IMR-90 (cell line): Measurements from ENCODE around the gene ADAMTSL2. TPM values are rescaled to one million over a fixed set of nuclear protein-coding genes. Genes with fewer than 3 reads are reported as not detected.

Source experiments
- ATAC-seq: fragments of 200-7000 bp; cut with Tn5 transposase; 2 replicates; pipeline ENCODE4 v1.9.1; 2020; ENCODE audit warnings: low read depth, mild to moderate bottlenecking, moderate library complexity
- BruUV-seq: library from RNA; stranded (reverse); fragments of 400-500 nt; replicated peaks from 2 replicates; lab custom pipeline; 2021; lab: Mats Ljungman, UMichigan
- CTCF ChIA-PET: fragments of 300-600 bp; formaldehyde crosslinking; extraction: SDS; loops from one replicate; lab custom pipeline; 2021; ENCODE audit warnings: antibody characterized with exemption; lab: Yijun Ruan, JAX
- POLR2A ChIA-PET: fragments of 300-600 bp; sonication (Branson Sonifier 250); formaldehyde crosslinking; loops from one replicate; lab custom pipeline; 2022; ENCODE audit warnings: antibody characterized with exemption; ENCODE audit not compliant: unreplicated experiment; lab: Charles Lee
- DNase-seq: peaks from one replicate; pipeline ENCODE4 v3.0.0; 2013
- H2AFZ ChIP-seq: replicated peaks from 2 replicates; pipeline ENCODE3; 2013; ENCODE audit warnings: low read length, mild to moderate bottlenecking; ENCODE audit not compliant: poor library complexity
- H2AK5ac ChIP-seq: 2 replicates; pipeline ENCODE4 v1.6.1; 2013; ENCODE audit warnings: low read depth, low read length, inconsistent platforms
- H2AK9ac ChIP-seq: replicated peaks from 2 replicates; pipeline ENCODE3; 2013; ENCODE audit warnings: mild to moderate bottlenecking, low read depth, low read length, moderate library complexity; ENCODE audit not compliant: poor library complexity
- H2BK120ac ChIP-seq: 2 replicates; pipeline ENCODE4 v1.6.1; 2013; ENCODE audit warnings: low read depth, low read length, inconsistent platforms
- H2BK15ac ChIP-seq: 3 replicates; pipeline ENCODE4 v1.6.1; 2013; ENCODE audit warnings: low read depth, low read length, inconsistent platforms
- H2BK20ac ChIP-seq: 2 replicates; pipeline ENCODE4 v1.6.1; 2013; ENCODE audit warnings: low read depth, mild to moderate bottlenecking, inconsistent platforms, low read length, moderate library complexity
- H2BK5ac ChIP-seq: 2 replicates; pipeline ENCODE4 v1.6.1; 2013; ENCODE audit warnings: mild to moderate bottlenecking, low read depth, low read length, inconsistent platforms; ENCODE audit not compliant: poor library complexity, severe bottlenecking
- H3K14ac ChIP-seq: replicated peaks from 2 replicates; pipeline ENCODE4 v1.6.1; 2013; ENCODE audit warnings: low read depth, low read length, inconsistent platforms
- H3K18ac ChIP-seq: 2 replicates; pipeline ENCODE4 v1.6.1; 2013; ENCODE audit warnings: low read depth, low read length, control low read depth
- H3K23ac ChIP-seq: 2 replicates; pipeline ENCODE4 v1.6.1; 2013; ENCODE audit warnings: low read depth, low read length, inconsistent platforms
- H3K27ac ChIP-seq: 2 replicates; pipeline ENCODE4 v1.5.1; 2013; ENCODE audit warnings: mild to moderate bottlenecking, control low read depth, low read length; ENCODE audit not compliant: insufficient read depth
- H3K27me3 ChIP-seq: 2 replicates; pipeline ENCODE4 v1.6.1; 2013; ENCODE audit warnings: low read length; ENCODE audit not compliant: control insufficient read depth, insufficient read depth
- H3K36me3 ChIP-seq: 2 replicates; pipeline ENCODE4 v1.6.1; 2013; ENCODE audit warnings: low read length, mixed read lengths; ENCODE audit not compliant: control insufficient read depth, insufficient read depth
- H3K4ac ChIP-seq: 2 replicates; pipeline ENCODE4 v1.6.1; 2013; ENCODE audit warnings: low read depth, low read length, inconsistent platforms
- H3K4me1 ChIP-seq: 2 replicates; pipeline ENCODE4 v1.6.1; 2013; ENCODE audit warnings: low read length, mixed read lengths; ENCODE audit not compliant: control insufficient read depth, insufficient read depth
- H3K4me2 ChIP-seq: 2 replicates; pipeline ENCODE4 v1.6.1; 2013; ENCODE audit warnings: low read depth, mild to moderate bottlenecking, control low read depth, low read length, moderate library complexity
- H3K4me3 ChIP-seq: 2 replicates; pipeline ENCODE4 v1.5.1; 2013; ENCODE audit warnings: low read depth, mild to moderate bottlenecking, control low read depth, low read length, moderate library complexity; ENCODE audit not compliant: insufficient read depth
- H3K56ac ChIP-seq: 2 replicates; pipeline ENCODE4 v1.6.1; 2013; ENCODE audit warnings: low read length, inconsistent platforms; ENCODE audit not compliant: insufficient read depth; ENCODE audit errors: extremely low read depth
- H3K79me1 ChIP-seq, 2 experiments: 2 replicates each; pipeline ENCODE4 v1.6.1; 2013; ENCODE audit warnings: low read length in 2 of 2, inconsistent platforms in 1 of 2, low read depth in 1 of 2
- H3K9ac ChIP-seq: 2 replicates; pipeline ENCODE4 v1.6.1; 2013; ENCODE audit warnings: low read depth, low read length, control low read depth
- H3K9me1 ChIP-seq: 2 replicates; pipeline ENCODE4 v1.6.1; 2013; ENCODE audit warnings: low read length, inconsistent platforms; ENCODE audit not compliant: insufficient read depth
- H3K9me3 ChIP-seq: 2 replicates; pipeline ENCODE4 v1.6.1; 2013; ENCODE audit warnings: low read length; ENCODE audit not compliant: control insufficient read depth, insufficient read depth
- H4K20me1 ChIP-seq: 2 replicates; pipeline ENCODE4 v1.6.1; 2013; ENCODE audit warnings: low read length, inconsistent platforms; ENCODE audit not compliant: insufficient read depth
- H4K5ac ChIP-seq: 2 replicates; pipeline ENCODE4 v1.6.1; 2013; ENCODE audit warnings: mild to moderate bottlenecking, low read depth, low read length, control low read depth
- H4K8ac ChIP-seq, 2 experiments: 2 replicates each; pipeline ENCODE4 v1.6.1; 2013; ENCODE audit warnings: low read depth in 2 of 2, low read length in 2 of 2, control low read depth in 1 of 2, inconsistent platforms in 1 of 2
- H4K91ac ChIP-seq: 2 replicates; pipeline ENCODE4 v1.6.1; 2013; ENCODE audit warnings: low read depth, low read length, inconsistent platforms; ENCODE audit not compliant: insufficient read depth
- BHLHE40 ChIP-seq: fragments of 150-350 bp; IDR thresholded peaks from 2 replicates; pipeline ENCODE4 v1.6.1; 2016; ENCODE audit warnings: mild to moderate bottlenecking, low read depth, low read length
- CEBPB ChIP-seq: IDR thresholded peaks from 2 replicates; pipeline ENCODE4 v1.6.1; 2012; ENCODE audit warnings: low read depth, low read length, improper control_type of control experiment
- CHD1 ChIP-seq: IDR thresholded peaks from 2 replicates; pipeline ENCODE4 v1.6.1; 2012; ENCODE audit warnings: low read depth, low read length, improper control_type of control experiment
- MAFK ChIP-seq: IDR thresholded peaks from 2 replicates; pipeline ENCODE4 v1.6.1; 2012; ENCODE audit warnings: low read depth, low read length, improper control_type of control experiment
- MAZ ChIP-seq: IDR thresholded peaks from 2 replicates; pipeline ENCODE4 v1.6.1; 2012; ENCODE audit warnings: low read depth, mild to moderate bottlenecking, low read length, improper control_type of control experiment, moderate library complexity, borderline replicate concordance
- NFE2L2 ChIP-seq: fragments of 150-350 bp; IDR thresholded peaks from 2 replicates; pipeline ENCODE4 v1.6.1; 2016; ENCODE audit warnings: low read depth, mild to moderate bottlenecking, low read length
- RAD21 ChIP-seq: IDR thresholded peaks from 2 replicates; pipeline ENCODE4 v1.6.1; 2012; ENCODE audit warnings: low read length, improper control_type of control experiment
- RCOR1 ChIP-seq: IDR thresholded peaks from 2 replicates; pipeline ENCODE4 v1.6.1; 2012; ENCODE audit warnings: mild to moderate bottlenecking, low read length, improper control_type of control experiment; ENCODE audit not compliant: insufficient replicate concordance
- RFX5 ChIP-seq: IDR thresholded peaks from 2 replicates; pipeline ENCODE4 v1.8.0; 2012; ENCODE audit warnings: low read depth, mild to moderate bottlenecking, low read length, moderate library complexity
- SMC3 ChIP-seq: fragments of 150-350 bp; IDR thresholded peaks from 2 replicates; pipeline ENCODE4 v1.6.1; 2016; ENCODE audit warnings: low read depth, mild to moderate bottlenecking, antibody characterized with exemption, low read length, moderate library complexity
- USF2 ChIP-seq: fragments of 150-350 bp; IDR thresholded peaks from 2 replicates; pipeline ENCODE4 v1.6.1; 2017; ENCODE audit warnings: mild to moderate bottlenecking, antibody characterized with exemption, low read length, low read depth
- WGBS, 2 experiments: methylation state at CpG; one replicate each; pipeline versions ENCODE4 v1.1.5 to v1.1.7; 2013; ENCODE audit warnings: missing lambda C conversion rate in 2 of 2; ENCODE audit not compliant: insufficient read length in 1 of 2; ENCODE audit errors: extremely low coverage in 2 of 2; 5-methylcytosine and 5-hydroxymethylcytosine counted together
- dilution Hi-C: fragments of 300-500 bp; cut with HindIII; formaldehyde crosslinking; loops from one replicate; pipeline ENCODE4 v1.14.3; 2018; ENCODE audit warnings: low sequenced_read_pairs; ENCODE audit not compliant: unreplicated experiment
- in situ Hi-C: fragments of 300-500 bp; cut with MboI; formaldehyde crosslinking; loops from 3 replicates; pipeline ENCODE4 v1.14.3; 2019; ENCODE audit warnings: low sequenced_read_pairs, inconsistent platforms, mixed read lengths
- intact Hi-C: fragments of 100-400 bp; cut with micrococcal nuclease; formaldehyde crosslinking; loops from 2 replicates; pipeline ENCODE4 v1.10.0; 2022
- polyA plus RNA-seq, 3 experiments: library from polyadenylated mRNA; depleted of rRNA; stranded (reverse); fragments of >200 nt; gene quantifications; 2 replicates each; pipeline ENCODE4 v1.2.3, GENCODE V29; 2012; ENCODE audit warnings: low replicate concordance in 1 of 3
- total RNA-seq: library from RNA; depleted of rRNA; stranded (reverse); fragments of >200 nt; gene quantifications from 2 replicates; pipeline ENCODE4 v1.2.3, GENCODE V29; 2012
- TF ChIP-seq, protein P1 (sequence below): fragments of 150-350 bp; IDR thresholded peaks from 2 replicates; pipeline ENCODE4 v1.6.1; 2016; ENCODE audit warnings: low read depth, mild to moderate bottlenecking, low read length, moderate library complexity, borderline replicate concordance

Gene ADAMTSL2
- total and polyA plus RNA-seq, 2 of the 4 experiments (the other 2 are of a cell fraction), result not detected

DNA sequence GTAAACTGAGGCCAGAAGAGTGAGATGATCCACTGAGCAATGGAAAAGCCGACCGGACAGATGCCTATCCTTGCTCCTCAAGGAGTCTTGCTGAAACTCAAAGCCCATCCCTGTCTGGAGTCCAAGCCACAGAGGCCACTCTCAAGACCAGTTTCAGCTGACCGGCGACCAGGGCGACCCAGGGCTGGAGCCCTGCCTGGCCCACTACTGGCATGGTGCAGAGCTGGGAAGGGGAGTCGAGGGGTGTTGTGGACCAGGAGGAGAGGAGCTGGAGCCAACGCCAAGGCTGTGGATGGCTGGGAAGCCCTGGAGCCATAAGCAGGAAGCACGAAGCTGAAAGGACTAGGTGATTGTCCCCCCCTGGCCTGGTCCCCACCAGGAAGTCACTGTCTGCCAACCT, 52.5 kb downstream of the ADAMTSL2 start:
- H3K4me2 ChIP-seq, result no peak overlapping the region
- intact Hi-C loops, result no loop called here
- ATAC-seq (no peak), DNase-seq (no peak)
- H4K20me1 ChIP-seq, result no peaks in the 10 kb centered on the region; the same call in 1 of the 2 replicates
- H4K91ac ChIP-seq, result no peak overlapping the region
- H3K56ac ChIP-seq, result no peak overlapping the region
- H3K79me1 ChIP-seq, result no peaks in the 10 kb centered on the region
- H3K9me3 ChIP-seq, result peaks cover 2% of the 10 kb centered on the region; the same call in 1 of the 2 replicates
- H3K23ac ChIP-seq, result no peak overlapping the region
- ChIA-PET POLR2A (no interaction called here), CTCF (no interaction called here)
- H3K18ac ChIP-seq, result no peak overlapping the region
- no peak overlapping the region for H3K4me3 ChIP-seq
- peak overlapping the region; percentile 33 for H2AFZ ChIP-seq
- H3K14ac ChIP-seq, result no peak overlapping the region
- no peak overlapping the region for H2BK120ac ChIP-seq
- no peak overlapping the region for H3K4ac ChIP-seq
- dilution Hi-C loops, result no loop called here
- no peak overlapping the region for H2AK5ac ChIP-seq
- H4K8ac ChIP-seq, result no peak overlapping the region
- in situ Hi-C loops, result no loop called here
- no peak overlapping the region for H2BK20ac ChIP-seq
- 60% methylated on average over 3 of the region's 8 CpGs; no CpG with 5 or more reads in 1 of the 2 experiments for WGBS, 2 experiments
- no peak overlapping the region for H3K9ac ChIP-seq
- no peak overlapping the region for H2BK15ac ChIP-seq
- TF ChIP-seq CEBPB (no peak), SMC3 (no peak), RFX5 (no peak), NFE2L2 (no peak), RCOR1 (no peak), BHLHE40 (no peak), USF2 (no peak), MAFK (no peak), RAD21 (no peak), CHD1 (no peak), MAZ (no peak)
- TF ChIP-seq, protein P1, sequence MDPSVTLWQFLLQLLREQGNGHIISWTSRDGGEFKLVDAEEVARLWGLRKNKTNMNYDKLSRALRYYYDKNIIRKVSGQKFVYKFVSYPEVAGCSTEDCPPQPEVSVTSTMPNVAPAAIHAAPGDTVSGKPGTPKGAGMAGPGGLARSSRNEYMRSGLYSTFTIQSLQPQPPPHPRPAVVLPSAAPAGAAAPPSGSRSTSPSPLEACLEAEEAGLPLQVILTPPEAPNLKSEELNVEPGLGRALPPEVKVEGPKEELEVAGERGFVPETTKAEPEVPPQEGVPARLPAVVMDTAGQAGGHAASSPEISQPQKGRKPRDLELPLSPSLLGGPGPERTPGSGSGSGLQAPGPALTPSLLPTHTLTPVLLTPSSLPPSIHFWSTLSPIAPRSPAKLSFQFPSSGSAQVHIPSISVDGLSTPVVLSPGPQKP, result no peak
- H3K27ac ChIP-seq, result no peak overlapping the region
- H3K36me3 ChIP-seq, result no peaks in the 10 kb centered on the region
- no peaks in the 10 kb centered on the region for H3K9me1 ChIP-seq
- no peak overlapping the region for H4K5ac ChIP-seq
- H3K4me1 ChIP-seq, result no peaks in the 10 kb centered on the region; the same call in 1 of the 2 replicates
- H2BK5ac ChIP-seq, result no peak overlapping the region
- no TSS peak for BruUV-seq
- no peak overlapping the region for H2AK9ac ChIP-seq
- H3K27me3 ChIP-seq, result peaks cover 31% of the 10 kb centered on the region
